ENCODE measurements around the gene CELF2.

DNA sequence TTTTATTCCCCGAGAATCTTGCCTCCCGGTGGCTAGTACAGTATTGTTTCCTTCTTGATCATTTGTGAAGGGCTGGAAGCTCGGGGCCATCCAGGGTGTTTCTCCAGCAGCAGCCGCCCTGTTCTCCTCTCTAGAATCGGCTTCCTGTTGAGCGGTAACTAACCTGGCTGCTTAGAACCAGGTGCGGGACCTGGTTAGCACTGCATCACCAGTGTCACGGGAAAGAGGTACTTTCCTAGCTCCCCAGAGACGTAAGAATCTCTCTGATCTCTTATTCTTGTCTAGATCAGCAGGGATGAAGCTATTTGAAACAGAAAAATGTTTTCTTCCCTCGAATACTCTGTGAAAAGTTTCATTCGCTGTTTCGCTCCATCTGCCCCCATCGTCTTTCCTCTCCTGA, 239.2 kb downstream of the CELF2 start:
- TF ChIP-seq EZH2 (IDR thresholded peaks at IDR 0.05; ENCODE audit: insufficient read depth, poor library complexity, severe bottlenecking): no peak
- TF ChIP-seq EZH2phosphoT487 (IDR thresholded peaks at IDR 0.05; ENCODE audit: insufficient read depth, low read depth): no peak

All from GM23248 (cell line).